ENCODE results near the gene LTK. TPM values are rescaled to one million over a fixed set of nuclear protein-coding genes. Genes with fewer than 3 reads are reported as not detected.
A peak's percentile ranks its signal among the peaks of the same experiment; 100 is the strongest.

The LTK gene
- total RNA-seq, 1 experiment from 2014 or later: 3.1 TPM

- no peak for DNase-seq (ENCODE audit: low read depth)
Observed at GRCh38 chr15:41530363-41530956, 16.8 kb upstream of the LTK start.

GRCh38 chr15:41523097-41523496 lies 9.5 kb upstream of the LTK start:
- no peak for DNase-seq (ENCODE audit: low read depth)

GRCh38 chr15:41521614-41522013 lies 8.0 kb upstream of the LTK start:
- DNase-seq (ENCODE audit: low read depth): no peak

GRCh38 chr15:41520636-41521035 lies 7.0 kb upstream of the LTK start:
- DNase-seq (ENCODE audit: low read depth): no peak

- DNase-seq (ENCODE audit: low read depth): no peak
Observed at GRCh38 chr15:41517895-41518449, 4.3 kb upstream of the LTK start.

- peak; percentile 55 for DNase-seq (ENCODE audit: low read depth)
Observed at GRCh38 chr15:41512940-41513505, 604 bp downstream of the LTK start.

GRCh38 chr15:41512512-41512939 lies 1.1 kb downstream of the LTK start:
- DNase-seq (ENCODE audit: low read depth): no peak

- no peak for DNase-seq (ENCODE audit: low read depth)
Observed at GRCh38 chr15:41511899-41512369, 1.7 kb downstream of the LTK start.

- no peak for DNase-seq (ENCODE audit: low read depth)
Observed at GRCh38 chr15:41511331-41511898, 2.2 kb downstream of the LTK start.

- no peak for DNase-seq (ENCODE audit: low read depth)
Observed at GRCh38 chr15:41510728-41511127, 2.9 kb downstream of the LTK start.

- no peak for DNase-seq (ENCODE audit: low read depth)
Observed at GRCh38 chr15:41507820-41508290, 5.8 kb downstream of the LTK start.

GRCh38 chr15:41506796-41507341 lies 6.8 kb downstream of the LTK start:
- DNase-seq (ENCODE audit: low read depth): no peak

GRCh38 chr15:41505776-41506175 lies 7.9 kb downstream of the LTK start:
- DNase-seq (ENCODE audit: low read depth): no peak

- no peak for DNase-seq (ENCODE audit: low read depth)
Observed at GRCh38 chr15:41504751-41505492, 8.7 kb downstream of the LTK start.

GRCh38 chr15:41503669-41504010 lies 10.0 kb downstream of the LTK start:
- DNase-seq (ENCODE audit: low read depth): no peak

GRCh38 chr15:41502795-41503668 lies 10.6 kb downstream of the LTK start:
- no peak for DNase-seq (ENCODE audit: low read depth)

GRCh38 chr15:41501931-41502794 lies 11.5 kb downstream of the LTK start:
- DNase-seq (ENCODE audit: low read depth): no peak

- peak; percentile 28 for DNase-seq (ENCODE audit: low read depth)
Observed at GRCh38 chr15:41501191-41501917, 12.3 kb downstream of the LTK start.

GRCh38 chr15:41499109-41499851 lies 14.3 kb downstream of the LTK start:
- no peak for DNase-seq (ENCODE audit: low read depth)
